Subcutaneous abdominal adipose tissue (tissue), 5 donors: Measurements from ENCODE around the gene ZNF786.

Source experiments
- H3K27ac ChIP-seq: one replicate; pipeline ENCODE4 v1.7.0; 2013; ENCODE audit warnings: low read depth, mild to moderate bottlenecking, inconsistent platforms, low read length, moderate library complexity
- H3K27me3 ChIP-seq, 5 donors: one replicate each; pipeline ENCODE4 v1.7.0; 2013; ENCODE audit warnings: low read length in 5 of 5, inconsistent platforms in 1 of 5; ENCODE audit not compliant: control insufficient read depth in 5 of 5, insufficient read depth in 4 of 5
- H3K36me3 ChIP-seq, 5 donors: one replicate each; pipeline ENCODE4 v1.7.0; 2013; ENCODE audit warnings: low read length in 5 of 5; ENCODE audit not compliant: control insufficient read depth in 5 of 5, insufficient read depth in 5 of 5
- H3K4me1 ChIP-seq, 5 donors: one replicate each; pipeline ENCODE4 v1.7.0; 2013; ENCODE audit warnings: low read length in 5 of 5, mild to moderate bottlenecking in 3 of 5, moderate library complexity in 1 of 5; ENCODE audit not compliant: control insufficient read depth in 5 of 5, insufficient read depth in 5 of 5
- H3K4me3 ChIP-seq, 5 donors: one replicate each; pipeline ENCODE4 v1.7.0; 2013; ENCODE audit warnings: low read length in 5 of 5, low read depth in 1 of 5
- H3K9ac ChIP-seq, 5 donors: one replicate each; pipeline ENCODE4 v1.7.0; 2013; ENCODE audit warnings: low read length in 5 of 5, mild to moderate bottlenecking in 4 of 5, moderate library complexity in 3 of 5
- H3K9me3 ChIP-seq, 5 donors: one replicate each; pipeline ENCODE4 v1.7.0; 2013; ENCODE audit warnings: low read length in 5 of 5; ENCODE audit not compliant: control insufficient read depth in 5 of 5
- donor health status: healthy.
- donor health status: healthy.
- donor health status: healthy.
- donor health status: healthy.
- donor health status: healthy.

Gene ZNF786

DNA sequence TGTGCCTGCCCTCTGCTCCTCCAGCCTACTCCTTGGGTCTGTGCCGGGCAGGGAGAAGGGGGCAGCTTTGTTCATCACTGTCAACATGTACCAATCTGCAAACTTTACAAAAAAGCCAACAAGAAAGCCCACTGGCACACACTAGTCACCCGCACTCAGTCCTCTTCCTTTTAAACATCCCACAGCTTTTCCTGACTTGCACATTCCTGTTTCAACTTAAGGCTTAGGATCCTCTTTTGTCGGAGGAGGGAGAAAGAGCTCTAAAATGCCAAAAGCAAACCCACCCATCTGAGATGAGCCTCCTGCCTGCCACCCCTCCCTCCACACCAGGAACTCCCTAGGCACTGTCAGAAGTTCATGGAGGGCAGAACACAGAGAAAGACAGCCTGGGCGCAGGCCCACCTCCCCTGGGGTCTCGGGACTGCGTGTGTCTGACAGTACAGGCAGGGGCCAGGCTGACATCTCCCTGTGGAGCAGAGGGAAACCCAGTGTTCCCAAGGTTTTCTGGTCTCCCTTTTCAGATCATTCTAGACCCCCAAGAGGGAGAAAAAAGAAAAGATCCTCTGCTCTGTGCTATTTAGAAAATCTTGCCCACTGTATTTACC, 67.7 kb downstream of the ZNF786 start:
- Histone ChIP-seq H3K27me3 (no peaks in the 10 kb centered on the region), H3K9me3 (no peaks in the 10 kb centered on the region), H3K36me3 (peaks cover 0 to 20% (median 19%) of the 10 kb centered on the region in 5 donors), H3K9ac (peak overlapping the region in 2 of 5 donors; percentile 2 to 47), H3K27ac (no peak overlapping the region), H3K4me1 (peaks cover 0 to 24% (median 16%) of the 10 kb centered on the region in 5 donors), H3K4me3 (no peak overlapping the region)

DNA sequence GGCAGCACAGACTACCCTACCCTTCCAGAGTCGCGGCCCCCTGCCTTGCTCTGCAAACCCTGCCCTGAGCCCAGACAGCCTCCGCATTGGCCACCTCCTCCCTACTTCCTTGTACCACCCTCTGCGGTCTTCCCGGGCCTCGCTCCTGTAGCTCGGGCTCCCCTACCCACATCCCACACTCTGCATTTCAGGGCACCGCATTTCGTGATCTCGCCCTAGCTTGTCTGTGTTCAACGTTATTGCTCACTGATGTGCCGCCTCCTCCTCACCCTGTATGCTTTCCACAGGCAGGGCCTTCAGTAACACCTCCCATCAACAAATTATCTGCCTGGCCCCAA, 68.8 kb downstream of the ZNF786 start:
- no peak overlapping the region for H3K9ac ChIP-seq
- no peak overlapping the region for H3K4me3 ChIP-seq
- peaks cover 0 to 13% (median 4%) of the 10 kb centered on the region in 5 donors for H3K4me1 ChIP-seq
- no peak overlapping the region for H3K27ac ChIP-seq
- H3K36me3 ChIP-seq, result peaks cover 0 to 27% (median 25%) of the 10 kb centered on the region in 5 donors
- no peaks in the 10 kb centered on the region for H3K27me3 ChIP-seq
- H3K9me3 ChIP-seq, result no peaks in the 10 kb centered on the region

DNA sequence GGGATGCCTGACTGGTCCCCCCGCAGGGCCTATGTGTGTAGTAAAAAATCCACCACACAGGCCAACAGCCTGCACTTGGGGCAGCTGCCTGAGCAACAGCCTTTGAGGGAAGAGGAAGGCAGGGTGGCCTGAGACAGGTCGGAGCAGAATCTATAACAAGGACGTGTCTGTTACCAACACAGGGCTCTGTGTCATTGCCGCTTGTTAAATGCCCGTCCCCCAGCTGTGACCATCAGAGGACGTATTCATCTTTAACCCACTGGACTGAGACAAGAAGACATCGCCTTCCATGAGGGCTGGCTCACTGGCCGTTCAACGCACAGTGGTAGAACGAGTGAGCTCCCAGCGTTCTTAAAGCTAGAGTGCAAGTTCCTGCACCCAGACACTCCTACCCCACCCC, 70.0 kb downstream of the ZNF786 start:
- Histone ChIP-seq H3K36me3 (peaks cover 0 to 36% (median 31%) of the 10 kb centered on the region in 5 donors), H3K9ac (no peak overlapping the region), H3K27ac (no peak overlapping the region), H3K27me3 (no peaks in the 10 kb centered on the region), H3K4me1 (peaks cover 0 to 5% (median 0%) of the 10 kb centered on the region in 5 donors), H3K4me3 (no peak overlapping the region), H3K9me3 (no peaks in the 10 kb centered on the region)
